ENCODE data around the gene RBMS1.

RBMS1 gene

DNA sequence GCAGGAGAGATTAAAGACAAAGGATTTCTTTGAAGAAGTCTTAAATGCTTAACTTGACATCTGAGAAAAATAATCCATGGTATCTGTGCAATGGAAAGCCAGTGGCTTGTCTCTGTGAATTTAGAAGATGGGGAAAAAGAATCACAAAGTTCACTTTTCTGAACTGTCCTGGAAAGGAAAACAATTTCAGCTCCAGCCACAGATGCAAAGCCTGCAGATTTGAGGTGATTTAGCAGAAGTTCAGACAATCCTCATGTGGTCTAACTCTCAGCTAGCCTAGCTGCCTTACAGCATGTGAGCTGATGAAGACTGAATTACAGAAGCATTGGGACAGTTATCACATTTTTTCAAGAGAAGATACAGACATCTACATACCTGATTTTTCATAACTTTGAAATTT, 166.8 kb downstream of the RBMS1 start:
- no peak for DNase-seq

DNA sequence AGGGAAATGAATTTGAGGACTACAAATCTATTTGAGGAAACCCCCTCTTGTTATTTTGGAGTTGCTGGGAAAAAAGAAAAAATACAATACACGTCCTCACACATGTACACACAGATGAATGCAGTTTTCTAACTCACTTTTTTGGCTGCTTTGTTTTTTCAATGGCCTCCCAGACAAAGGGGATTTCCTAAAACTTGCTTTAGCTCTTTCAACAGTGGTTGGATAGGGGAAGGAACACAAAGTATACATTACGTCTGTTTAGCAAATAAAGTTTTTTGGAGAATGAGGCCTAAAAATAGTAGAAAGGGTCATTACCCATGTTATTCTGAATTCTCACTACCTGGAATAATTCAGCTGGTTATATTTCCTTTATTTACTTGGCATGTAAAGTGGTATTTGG, 168.2 kb downstream of the RBMS1 start:
- no peak for DNase-seq

DNA sequence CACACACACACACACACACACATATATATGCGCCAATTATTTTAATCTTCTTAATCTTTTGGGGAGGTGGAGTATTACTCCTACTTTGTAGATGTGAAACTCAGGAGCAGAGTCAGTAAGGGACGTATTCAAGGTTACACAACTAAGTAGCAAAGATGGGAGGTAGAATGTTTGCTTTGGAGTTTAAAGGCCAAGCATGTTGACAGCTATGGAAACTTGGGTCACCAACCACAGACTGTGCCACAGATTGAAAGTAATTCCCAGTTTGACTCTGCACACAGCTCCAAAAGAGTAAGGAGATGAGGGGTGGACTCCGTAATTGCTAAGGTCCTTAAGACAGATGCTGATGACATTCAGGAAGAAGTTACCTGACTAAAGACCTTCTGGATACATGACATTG, 168.7 kb downstream of the RBMS1 start:
- no peak for DNase-seq

DNA sequence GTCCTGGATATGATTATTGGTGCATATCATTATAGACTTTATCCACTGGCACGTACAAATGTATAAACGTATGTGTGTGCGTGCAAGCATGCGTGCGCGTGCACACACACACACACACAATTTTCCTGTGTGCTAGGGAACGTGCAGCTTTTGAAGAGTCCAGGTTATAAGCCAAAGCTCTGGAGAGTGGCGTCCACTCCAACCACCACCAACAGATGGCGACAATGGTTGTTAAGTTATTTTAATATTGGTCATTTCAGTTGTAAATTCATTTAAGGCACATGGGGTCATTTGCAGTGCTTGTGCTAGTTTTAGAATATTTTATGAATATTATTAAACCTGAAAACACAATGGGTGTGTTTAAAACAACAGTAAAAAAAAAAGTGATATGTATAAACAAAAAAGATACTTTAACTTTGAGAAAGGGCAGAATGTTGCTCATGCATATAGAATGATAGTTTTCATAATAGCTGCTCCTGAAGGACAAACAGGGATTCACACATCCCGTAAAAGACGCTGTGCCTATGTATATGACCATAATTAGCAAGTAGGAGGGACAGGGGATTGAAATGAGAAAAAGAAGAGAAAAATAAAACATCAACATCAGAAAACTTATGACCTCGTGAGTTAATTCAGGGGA, 169.3 kb downstream of the RBMS1 start:
- no peak for DNase-seq

DNA sequence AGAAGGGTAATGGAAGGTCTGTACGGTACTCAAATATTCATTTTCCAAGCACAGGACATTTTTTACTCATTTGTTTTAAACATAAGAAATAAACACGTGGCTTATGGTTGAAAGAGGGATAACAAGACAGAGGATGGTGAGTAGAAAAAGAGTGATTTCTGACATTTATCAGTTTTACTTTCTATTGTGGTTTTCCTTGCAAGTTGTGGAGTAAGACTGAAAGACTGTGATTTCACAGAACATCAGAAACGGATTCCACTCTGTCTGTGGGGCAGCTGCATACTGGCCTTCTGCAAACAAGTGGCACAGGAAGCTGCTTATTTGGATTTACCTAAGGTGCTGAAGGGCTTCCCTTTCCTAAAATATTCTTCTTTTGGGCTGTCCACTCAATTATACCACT, 171.3 kb downstream of the RBMS1 start:
- no peak for DNase-seq

DNA sequence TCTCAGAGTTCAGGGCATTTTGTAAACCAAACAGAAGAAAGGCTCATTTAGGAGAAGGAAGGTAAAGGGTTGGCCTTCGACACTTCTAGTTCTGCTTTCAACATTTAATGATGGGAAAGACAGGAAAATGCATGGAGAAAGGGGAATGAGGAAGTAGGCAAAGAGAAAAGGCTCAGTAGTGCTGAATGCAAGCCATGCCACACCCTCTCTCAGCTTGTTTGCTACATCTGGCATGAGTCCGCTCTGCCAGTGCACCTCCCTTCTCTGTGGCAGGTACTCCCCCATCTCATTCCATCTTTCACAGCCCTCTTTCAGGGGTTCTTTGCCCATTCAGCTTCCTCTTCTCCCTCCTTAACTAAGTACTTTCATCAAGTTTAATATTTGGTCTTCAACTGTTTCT, 172.6 kb downstream of the RBMS1 start:
- DNase-seq: no peak

DNA sequence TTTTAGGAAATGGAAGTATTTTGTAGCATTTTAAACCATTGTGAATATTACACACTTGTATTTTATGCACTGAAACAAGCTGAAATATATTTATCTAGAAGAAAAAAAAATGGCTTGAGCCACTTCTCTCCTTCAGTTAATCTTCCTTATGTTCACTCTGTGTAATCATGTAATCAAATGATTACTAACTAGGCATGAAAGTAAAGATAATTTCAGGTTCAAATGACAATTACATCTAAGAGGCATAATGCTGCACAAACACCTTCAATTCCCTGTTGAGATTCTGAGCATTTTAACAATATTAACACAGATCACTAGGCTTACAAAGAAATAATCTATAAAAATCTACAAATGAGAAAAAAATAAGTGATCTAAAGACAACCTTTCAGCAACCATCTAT, 173.9 kb downstream of the RBMS1 start:
- DNase-seq: no peak

DNA sequence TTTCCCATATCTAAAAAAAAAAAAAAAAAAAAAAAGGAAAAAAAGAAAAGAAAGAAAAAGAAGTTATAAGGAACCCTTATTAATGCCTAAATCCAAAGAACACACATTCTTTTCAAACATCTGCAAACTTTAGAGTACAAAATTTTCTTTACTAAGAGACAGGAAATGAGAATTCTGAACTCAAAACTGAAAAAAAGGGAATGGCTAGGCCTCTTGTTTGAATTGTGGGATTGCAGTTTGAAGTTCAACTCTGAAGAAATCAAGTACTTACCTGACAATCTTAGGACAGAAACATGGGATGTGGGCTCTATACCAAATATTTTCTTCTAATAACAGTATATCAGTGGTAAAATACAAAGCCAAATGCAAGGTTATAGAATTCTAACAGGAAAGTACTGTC, 175.4 kb downstream of the RBMS1 start:
- DNase-seq: no peak

DNA sequence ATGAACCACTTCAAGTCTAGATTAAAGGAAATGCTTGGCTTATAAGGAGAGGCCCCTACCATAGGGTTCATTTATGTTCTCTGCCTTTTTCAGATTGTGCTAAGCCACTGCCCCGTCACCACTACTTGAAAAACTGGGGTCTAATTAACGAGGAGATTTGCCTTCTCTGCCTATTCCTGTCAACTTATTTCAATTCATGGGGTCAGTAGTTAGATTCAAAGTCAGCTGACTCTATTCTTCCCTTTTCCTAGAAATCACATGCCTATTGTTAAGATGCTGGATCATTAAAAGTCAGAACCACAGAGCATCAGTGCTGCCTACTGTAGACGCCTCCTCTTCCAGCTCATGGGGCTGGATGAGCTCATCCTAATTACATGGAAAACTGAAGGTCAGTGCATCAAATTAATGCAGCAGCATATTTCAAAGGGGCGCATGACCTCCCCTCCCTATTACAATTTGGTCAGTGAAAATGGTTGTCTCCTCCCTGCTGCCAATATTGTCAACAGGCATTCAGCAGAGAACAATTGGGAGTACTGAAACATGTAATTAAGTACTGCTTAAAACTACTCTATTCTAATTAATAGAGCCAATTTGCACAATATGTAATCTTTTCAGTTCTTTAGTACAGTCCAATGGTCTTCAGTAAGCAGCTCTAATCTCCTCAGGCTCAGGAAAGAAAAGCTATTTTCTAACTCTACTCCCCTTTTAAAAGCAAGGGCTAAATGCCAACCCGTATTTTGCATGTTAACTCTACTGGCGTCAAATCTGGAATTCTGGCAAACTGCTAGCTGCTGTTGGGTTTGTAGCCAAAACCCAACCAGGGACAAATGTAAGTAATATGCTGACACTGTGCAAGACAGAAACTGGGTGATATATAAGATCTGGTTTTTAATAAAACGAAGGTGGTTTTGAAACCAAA, 176.2 kb downstream of the RBMS1 start:
- no peak for DNase-seq

DNA sequence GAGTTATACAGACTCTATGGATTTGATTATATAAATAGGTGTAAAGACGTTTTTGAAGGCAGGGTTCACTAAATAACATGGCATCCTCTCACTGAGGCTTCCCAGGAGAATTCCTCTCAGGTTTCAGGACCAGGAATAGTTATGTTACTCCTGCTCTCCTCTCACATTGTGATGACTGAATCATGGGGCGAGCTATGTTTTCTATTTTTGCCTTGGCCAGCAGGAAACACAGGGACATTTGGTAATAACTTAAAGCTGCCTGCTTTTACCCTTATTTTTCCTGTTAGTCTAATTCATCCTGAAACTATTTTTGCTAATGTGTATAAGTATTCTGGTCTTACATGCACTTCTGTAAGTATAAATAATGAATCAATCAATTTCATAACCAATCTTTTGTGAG, 178.3 kb downstream of the RBMS1 start:
- no peak for DNase-seq

DNA sequence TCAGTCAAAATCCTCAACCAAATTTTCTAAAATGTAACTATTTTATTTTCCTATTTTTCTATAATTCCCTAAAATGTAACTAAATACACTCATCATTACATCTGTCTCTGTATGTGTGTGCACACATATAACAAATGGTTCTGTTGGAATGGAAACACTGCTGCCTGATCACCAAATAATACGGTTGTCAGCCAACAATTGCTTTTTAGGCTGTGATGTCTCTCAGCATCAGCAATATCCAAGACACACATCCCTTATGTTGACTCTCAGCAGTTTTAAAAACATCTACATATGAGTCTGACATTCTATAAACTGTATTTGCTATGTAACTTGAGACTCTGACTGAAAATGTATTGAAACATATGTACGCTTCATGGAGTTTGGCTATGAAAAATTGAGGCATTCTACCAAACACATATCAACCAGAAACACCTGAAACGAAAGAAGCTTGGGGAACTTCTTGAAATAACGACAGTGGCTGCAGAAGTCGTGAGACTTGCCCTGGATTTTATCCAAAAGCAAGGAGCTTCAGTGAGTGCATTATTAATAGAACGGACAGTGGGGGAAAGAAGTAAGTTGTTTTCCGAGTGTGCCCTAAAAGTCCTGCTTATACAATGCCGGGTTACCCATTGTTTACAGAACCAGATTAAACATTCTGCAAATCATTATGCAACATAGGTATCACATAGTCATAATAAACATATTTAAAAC, 183.3 kb downstream of the RBMS1 start:
- DNase-seq: no peak

DNA sequence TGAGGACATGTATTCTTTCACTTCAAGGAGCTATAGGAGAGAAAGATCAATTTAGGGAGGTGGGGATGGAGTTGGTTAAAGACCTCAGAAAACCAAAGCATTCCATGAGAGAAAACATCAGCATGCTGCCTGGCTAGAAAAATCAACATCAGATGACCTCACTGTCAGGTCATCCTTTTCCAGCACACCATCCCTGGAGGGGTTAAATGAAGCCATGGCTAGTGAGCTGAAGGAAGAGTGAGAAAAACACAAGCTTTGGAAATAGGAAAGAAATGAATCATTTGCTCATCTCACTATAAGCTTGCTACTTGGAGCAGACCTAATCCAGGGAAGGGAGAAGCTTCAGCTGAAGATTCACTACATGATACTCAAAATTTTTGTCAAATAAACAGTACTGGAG, 184.0 kb downstream of the RBMS1 start:
- DNase-seq: no peak

DNA sequence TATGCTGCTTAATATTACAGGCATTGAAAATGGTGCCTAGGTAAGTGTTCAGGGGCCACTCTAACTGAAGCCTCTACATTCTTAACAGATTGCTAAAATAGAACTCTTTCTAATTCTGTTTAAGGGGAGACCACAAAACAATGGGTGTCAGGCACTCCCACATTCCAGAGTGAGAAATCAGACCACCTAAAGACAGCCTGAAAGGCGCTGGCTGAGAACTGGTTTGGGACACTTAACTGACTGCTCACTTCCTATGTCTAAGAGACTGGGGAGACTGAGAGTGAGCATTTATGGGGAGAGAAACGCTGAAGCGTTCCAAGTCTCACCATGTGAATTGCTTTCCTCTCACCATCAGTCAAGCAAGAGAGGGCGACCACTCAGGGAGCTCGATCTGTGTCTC, 184.7 kb downstream of the RBMS1 start:
- DNase-seq: no peak

DNA sequence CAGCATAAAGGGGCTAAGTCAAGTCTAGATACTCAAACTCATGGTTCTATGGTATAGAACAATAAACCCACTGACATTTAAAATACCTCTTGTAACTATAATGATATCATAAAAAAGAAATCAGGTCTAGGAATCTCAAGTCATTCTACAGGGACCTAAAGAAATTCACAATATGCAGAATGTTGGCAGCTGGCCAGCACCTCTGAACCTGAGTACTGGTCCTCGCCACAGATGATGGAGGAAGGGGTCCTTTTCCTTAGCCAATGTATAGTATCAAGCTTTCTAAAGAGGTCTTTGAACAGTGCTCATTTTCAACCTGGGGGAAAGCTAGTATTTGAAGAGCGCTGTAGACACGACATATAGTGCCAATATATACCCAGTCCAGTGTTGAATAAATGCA, 185.1 kb downstream of the RBMS1 start:
- no peak for DNase-seq

DNA sequence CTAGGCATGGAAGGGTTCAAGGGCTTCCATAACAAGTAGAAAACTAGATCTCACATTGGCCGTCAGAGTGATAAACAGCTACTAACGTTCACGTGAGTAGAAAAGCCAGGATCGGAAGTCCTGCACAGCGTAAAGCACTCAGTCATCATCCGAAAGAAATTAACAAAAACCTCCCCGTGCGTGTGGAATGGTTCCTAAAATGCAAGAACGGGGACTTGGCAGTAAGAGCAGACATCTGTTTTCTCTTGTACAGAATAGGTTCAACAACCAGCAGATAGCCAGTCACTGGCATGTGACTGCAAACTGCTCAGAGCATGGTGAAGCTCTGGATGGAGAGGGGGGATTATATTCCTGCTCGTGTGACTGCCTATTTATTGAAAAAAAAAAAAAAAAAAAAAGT, 186.6 kb downstream of the RBMS1 start:
- no peak for DNase-seq

DNA sequence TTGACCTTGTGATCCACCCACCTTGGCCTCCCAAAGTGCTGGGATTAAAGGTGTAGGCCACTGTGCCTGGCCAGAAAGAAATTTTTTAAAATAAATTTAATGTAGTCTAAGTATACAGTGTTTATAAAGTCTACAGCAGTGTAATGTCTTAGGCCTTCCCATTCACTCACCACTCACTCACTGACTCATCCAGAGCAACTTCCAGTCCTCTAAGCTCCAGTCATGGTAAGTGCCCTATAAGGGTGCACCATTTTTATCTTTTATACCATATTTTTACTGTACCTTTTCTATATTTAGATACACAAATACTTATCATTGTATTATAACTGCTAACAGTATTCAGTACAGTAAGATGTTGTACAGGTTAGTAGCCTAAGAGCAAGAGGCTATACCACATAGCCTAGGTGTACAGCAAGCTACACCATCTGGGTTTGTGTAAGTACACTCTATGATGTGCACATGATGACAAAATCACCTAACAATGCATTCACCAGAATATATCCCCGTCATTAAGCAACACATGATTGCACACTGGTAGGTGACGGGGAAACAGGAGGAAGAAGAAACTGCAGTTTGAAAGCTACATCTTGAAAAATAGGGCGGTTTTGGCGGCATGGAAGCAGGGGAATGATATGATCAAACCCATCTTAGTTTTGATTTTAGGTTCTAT, 188.4 kb downstream of the RBMS1 start:
- DNase-seq: no peak

DNA sequence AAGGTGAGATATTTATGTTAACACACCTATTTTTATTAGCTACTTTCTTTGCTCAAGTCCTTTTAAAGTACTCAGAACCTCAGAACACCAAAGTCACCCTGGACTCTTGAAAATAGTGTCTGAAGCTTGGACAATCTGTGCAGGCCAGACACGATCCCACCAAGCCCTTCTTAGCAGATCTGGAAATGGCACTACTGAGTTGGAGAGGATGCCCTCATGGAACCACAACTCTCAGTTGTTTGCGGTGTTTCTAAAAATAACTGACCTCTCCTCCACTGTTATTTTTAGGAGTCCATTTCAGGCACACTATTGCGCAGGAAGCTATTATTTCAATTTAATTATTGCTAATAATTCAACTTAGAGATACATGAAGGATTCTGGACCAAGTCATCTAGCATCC, 190.1 kb downstream of the RBMS1 start:
- DNase-seq: no peak

DNA sequence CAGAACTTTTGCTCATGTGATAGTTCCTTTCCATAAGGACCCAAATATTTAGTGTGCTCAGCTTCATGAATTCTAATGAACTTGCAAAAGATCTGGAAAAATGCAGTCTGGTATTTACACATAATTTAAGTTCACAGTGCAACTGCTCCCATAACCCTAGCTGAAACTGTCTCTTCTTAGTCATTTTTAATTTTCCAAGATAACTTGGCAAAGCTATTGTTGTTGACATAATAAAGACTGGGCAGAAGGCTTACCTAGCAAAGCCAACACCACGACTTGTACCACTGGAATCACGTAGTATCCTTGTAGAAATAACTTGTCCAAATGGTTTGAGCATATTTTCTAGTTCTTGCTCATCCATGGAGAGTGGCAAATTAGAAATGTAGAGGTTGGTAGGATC, 190.5 kb downstream of the RBMS1 start:
- no peak for DNase-seq

DNA sequence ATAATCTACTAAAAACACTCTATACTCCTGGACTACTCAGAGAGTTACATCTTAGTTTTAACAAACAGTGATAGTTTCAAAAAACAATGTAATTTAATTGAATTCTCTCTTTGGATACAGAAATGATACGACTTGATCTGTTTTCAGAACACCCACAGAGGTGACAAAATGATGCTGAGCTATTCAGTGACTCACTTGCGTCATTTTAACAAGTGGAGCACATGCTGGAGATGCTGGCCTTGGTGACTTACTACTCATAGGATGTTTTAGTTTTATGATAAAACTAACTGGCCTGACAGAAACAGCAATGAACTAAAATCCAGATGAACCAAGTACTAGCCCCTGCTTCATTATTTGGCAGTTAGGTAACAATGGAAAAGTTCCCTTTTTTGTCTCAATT, 192.2 kb downstream of the RBMS1 start:
- no peak for DNase-seq

DNA sequence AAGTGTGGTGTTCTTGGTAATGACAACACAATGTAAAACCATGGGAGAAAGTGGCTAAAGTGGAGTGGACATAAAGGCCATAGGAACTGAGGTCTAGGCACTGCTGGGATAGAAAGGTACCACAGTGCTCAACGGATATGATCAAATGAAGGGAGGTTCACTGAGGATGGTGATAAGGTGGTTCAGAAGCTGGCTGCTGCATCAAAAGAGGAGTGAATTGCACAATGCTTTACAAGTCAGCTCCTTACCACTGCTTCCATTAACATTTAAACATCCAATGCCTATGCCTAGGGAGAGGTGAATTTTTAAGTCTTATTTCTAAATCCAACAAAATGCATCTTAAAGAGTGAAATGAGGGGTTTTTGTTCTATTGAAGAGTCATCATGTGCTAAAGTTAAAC, 193.4 kb downstream of the RBMS1 start:
- DNase-seq: no peak

DNA sequence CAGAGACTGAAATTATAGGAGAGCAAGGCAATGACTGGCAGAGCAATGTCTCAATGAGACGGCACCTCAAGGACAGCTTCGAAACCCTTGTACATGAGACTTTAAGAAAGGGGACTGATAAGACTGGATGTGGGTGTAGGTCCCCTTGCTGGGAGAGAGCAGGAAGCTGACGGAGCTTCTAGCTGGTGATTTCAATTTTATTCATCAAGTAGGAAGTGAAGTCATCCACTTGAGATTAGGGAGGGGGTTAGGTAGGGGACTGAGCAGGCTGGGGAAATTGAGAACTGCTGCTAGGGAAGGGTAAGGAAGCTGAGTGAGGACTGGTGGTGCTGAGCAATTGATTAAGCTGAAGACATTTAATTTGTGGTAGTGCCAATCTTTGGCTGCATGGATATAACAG, 194.1 kb downstream of the RBMS1 start:
- no peak for DNase-seq

DNA sequence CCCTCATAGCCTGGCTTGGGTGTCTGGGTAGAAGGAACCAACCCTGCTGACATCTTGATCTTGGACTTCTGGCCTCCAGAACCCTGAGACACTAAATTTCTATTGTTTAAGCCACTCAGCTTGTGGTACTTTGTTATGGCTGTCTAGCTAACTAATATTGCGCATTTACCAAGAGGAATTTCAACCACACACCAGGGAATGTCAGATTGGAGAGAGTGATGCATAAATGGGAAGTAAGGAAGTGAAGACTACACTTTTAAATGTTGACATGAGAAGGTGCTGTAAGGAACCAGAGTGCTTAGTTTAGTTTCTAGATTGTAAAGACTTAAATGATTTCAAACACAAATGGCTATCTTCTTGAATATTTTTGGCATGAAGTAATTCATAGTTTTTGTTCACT, 194.6 kb downstream of the RBMS1 start:
- no peak for DNase-seq

DNA sequence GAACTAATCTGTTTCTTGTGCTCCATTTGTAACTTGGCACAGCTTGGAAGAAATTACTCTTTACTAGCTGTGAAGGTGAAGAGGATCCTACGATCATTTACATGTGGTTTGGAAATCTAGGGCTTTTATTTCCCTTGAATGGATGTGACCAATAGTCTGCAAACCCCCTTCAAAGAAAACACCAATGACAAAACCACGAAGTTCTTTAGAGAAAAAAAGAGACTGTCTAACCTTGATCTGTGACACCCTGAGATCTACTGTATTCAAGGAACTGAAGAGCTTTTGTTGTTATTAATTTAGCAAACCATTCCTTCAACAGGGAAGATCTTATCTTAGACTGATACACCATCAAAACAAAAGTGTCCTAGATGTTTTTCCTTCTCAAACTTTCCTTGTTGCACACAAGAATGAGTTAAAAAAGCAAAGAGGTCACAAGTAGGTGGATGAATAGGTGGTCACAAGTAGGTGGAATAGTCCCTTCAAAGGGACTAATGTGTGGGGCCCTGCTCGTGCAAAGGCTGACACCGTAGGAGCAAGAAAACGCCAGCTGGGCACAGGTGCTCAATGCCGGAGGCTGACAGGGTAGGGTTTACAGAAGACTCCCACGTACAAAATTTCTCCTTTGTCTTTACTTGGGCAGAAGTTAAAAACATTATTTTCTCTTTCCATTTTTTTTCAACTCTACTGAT, 197.9 kb downstream of the RBMS1 start:
- DNase-seq: no peak

All from GF-D8 (cell line).